ENCODE data around the gene OR52N5. TPM values are rescaled to one million over a fixed set of nuclear protein-coding genes. Genes with fewer than 3 reads are reported as not detected.

The OR52N5 gene
- total RNA-seq, 1 donor from 2014 or later: not detected

DNA sequence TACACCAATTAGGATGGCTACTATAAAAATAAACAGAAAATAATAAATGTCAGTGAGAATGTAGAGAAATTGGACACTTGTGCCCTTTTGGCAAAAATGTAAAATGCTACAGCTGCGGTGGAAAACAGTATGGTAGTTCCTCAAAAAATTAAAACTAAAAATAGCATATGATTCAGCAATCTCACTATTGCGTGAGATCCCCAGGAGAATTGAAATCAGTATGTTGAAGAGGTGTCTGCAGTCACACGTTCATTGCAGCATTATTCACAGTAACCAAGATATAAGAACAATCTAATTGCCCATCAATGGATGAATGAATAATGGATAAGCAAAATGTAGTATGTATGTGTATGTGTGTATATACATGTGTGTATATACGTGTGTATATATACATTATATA, 32.4 kb upstream of the OR52N5 start:
- no peaks in the 10 kb centered on the region for H4K20me1 ChIP-seq (ENCODE audit: insufficient read depth, low read length)
- H3K36me3 ChIP-seq (ENCODE audit: insufficient read depth, low read length): no peaks in the 10 kb centered on the region
- Mint-ChIP-seq H3K4me1 (ENCODE audit: low read depth, unreplicated experiment) (peaks cover 2% of the 10 kb centered on the region), H3K27ac (ENCODE audit: unreplicated experiment) (no peak overlapping the region), H3K36me3 (ENCODE audit: low read depth, unreplicated experiment) (no peaks in the 10 kb centered on the region), H3K9me3 (ENCODE audit: unreplicated experiment) (no peaks in the 10 kb centered on the region), H3K4me3 (ENCODE audit: unreplicated experiment) (no peak overlapping the region), H3K27me3 (ENCODE audit: low read depth, unreplicated experiment) (no peaks in the 10 kb centered on the region)
- no peaks in the 10 kb centered on the region for H3K27me3 ChIP-seq (ENCODE audit: insufficient read depth, low read length)
- H2AFZ ChIP-seq (ENCODE audit: low read depth, low read length): no peak overlapping the region
- H3K4me3 ChIP-seq (ENCODE audit: insufficient read depth, low read depth, low read length): no peak overlapping the region
- no peaks in the 10 kb centered on the region for H3K4me1 ChIP-seq (ENCODE audit: insufficient read depth, low read length)
- DNase-seq (ENCODE audit: low read depth) (no peak), FAIRE-seq (no peak)
- TF ChIP-seq, protein P1, sequence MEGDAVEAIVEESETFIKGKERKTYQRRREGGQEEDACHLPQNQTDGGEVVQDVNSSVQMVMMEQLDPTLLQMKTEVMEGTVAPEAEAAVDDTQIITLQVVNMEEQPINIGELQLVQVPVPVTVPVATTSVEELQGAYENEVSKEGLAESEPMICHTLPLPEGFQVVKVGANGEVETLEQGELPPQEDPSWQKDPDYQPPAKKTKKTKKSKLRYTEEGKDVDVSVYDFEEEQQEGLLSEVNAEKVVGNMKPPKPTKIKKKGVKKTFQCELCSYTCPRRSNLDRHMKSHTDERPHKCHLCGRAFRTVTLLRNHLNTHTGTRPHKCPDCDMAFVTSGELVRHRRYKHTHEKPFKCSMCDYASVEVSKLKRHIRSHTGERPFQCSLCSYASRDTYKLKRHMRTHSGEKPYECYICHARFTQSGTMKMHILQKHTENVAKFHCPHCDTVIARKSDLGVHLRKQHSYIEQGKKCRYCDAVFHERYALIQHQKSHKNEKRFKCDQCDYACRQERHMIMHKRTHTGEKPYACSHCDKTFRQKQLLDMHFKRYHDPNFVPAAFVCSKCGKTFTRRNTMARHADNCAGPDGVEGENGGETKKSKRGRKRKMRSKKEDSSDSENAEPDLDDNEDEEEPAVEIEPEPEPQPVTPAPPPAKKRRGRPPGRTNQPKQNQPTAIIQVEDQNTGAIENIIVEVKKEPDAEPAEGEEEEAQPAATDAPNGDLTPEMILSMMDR (IDR thresholded peaks at IDR 0.05; ENCODE audit: insufficient read depth, low read depth, low read length): no peak
- no peak for TF ChIP-seq EZH2 (IDR thresholded peaks at IDR 0.05; ENCODE audit: insufficient read depth, low read length)
- no peaks in the 10 kb centered on the region for H3K79me2 ChIP-seq (ENCODE audit: insufficient read depth, low read length)
- no peak overlapping the region for H3K9ac ChIP-seq (ENCODE audit: low read length)
- no peak overlapping the region for H3K4me2 ChIP-seq (ENCODE audit: low read length)
- H3K9me3 ChIP-seq (ENCODE audit: insufficient read depth, low read depth, low read length): no peaks in the 10 kb centered on the region
- no peak overlapping the region for H3K27ac ChIP-seq (ENCODE audit: low read depth, low read length)

DNA sequence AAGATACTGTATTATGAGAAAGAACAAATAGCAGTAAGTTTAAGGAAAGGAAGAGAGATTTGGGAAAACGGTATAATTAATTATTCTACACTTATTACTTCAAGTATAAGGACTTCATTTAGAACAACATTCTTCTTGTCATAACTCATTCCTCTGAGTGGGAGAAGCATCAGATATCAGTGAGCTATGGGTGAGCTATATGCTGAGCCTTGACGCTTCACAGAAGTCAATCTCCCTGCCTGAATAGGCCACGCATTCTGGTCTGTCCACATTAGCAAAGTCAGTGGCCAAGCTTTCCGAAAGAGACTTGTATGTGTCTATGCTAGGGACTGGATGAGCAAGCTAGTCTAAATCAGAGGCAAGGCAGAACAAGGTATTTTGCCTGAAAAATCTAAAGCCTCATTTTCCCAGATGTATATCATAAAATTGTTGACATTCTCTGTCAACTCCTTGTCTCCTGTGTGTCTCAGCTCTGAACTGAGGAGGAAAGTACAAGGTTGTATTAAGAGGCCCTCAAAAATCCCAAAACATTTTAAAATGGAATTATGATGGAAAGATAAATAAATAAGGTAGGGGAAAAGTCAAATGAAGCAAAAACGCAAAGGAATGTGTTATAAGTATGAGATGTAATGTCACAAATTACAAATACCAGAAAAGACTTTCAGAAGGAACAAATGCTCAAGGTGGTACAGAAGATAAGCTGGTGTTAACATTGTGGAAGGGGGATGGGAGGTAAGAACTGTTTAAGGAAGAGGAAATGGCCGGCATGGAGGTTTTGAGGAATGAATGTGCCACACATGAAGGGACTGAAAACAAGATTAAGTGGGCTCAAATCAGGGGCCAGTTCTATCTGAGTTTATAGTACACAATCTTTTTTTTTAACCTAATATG, 27.0 kb upstream of the OR52N5 start:
- H3K4me3 Mint-ChIP-seq (ENCODE audit: unreplicated experiment): no peak overlapping the region
- no peaks in the 10 kb centered on the region for H4K20me1 ChIP-seq (ENCODE audit: insufficient read depth, low read length)
- H3K36me3 Mint-ChIP-seq (ENCODE audit: low read depth, unreplicated experiment): no peaks in the 10 kb centered on the region
- H3K4me1 ChIP-seq (ENCODE audit: insufficient read depth, low read length): peaks cover 4% of the 10 kb centered on the region
- DNase-seq (ENCODE audit: low read depth): no peak
- H3K36me3 ChIP-seq (ENCODE audit: insufficient read depth, low read length): no peaks in the 10 kb centered on the region
- H3K27me3 Mint-ChIP-seq (ENCODE audit: low read depth, unreplicated experiment): no peaks in the 10 kb centered on the region
- H3K4me2 ChIP-seq (ENCODE audit: low read length): no peak overlapping the region
- no peak overlapping the region for H3K27ac ChIP-seq (ENCODE audit: low read depth, low read length)
- FAIRE-seq: no peak
- H3K9ac ChIP-seq (ENCODE audit: low read length): no peak overlapping the region
- no peak overlapping the region for H2AFZ ChIP-seq (ENCODE audit: low read depth, low read length)
- TF ChIP-seq, protein P1 (IDR thresholded peaks at IDR 0.05; ENCODE audit: insufficient read depth, low read depth, low read length): no peak
- no peak for TF ChIP-seq EZH2 (IDR thresholded peaks at IDR 0.05; ENCODE audit: insufficient read depth, low read length)
- no peaks in the 10 kb centered on the region for H3K79me2 ChIP-seq (ENCODE audit: insufficient read depth, low read length)
- H3K27me3 ChIP-seq (ENCODE audit: insufficient read depth, low read length): no peaks in the 10 kb centered on the region
- H3K4me1 Mint-ChIP-seq (ENCODE audit: low read depth, unreplicated experiment): no peaks in the 10 kb centered on the region
- H3K9me3 Mint-ChIP-seq (ENCODE audit: unreplicated experiment): no peaks in the 10 kb centered on the region
- H3K4me3 ChIP-seq (ENCODE audit: insufficient read depth, low read depth, low read length): no peak overlapping the region
- no peak overlapping the region for H3K27ac Mint-ChIP-seq (ENCODE audit: unreplicated experiment)
- no peaks in the 10 kb centered on the region for H3K9me3 ChIP-seq (ENCODE audit: insufficient read depth, low read depth, low read length)

GRCh38 chr11:5809122-5809519, 26.0 kb upstream of the OR52N5 start:
- Mint-ChIP-seq H3K9me3 (ENCODE audit: unreplicated experiment) (peaks cover 6% of the 10 kb centered on the region), H3K4me1 (ENCODE audit: low read depth, unreplicated experiment) (no peaks in the 10 kb centered on the region), H3K36me3 (ENCODE audit: low read depth, unreplicated experiment) (no peaks in the 10 kb centered on the region), H3K27ac (ENCODE audit: unreplicated experiment) (no peak overlapping the region), H3K27me3 (ENCODE audit: low read depth, unreplicated experiment) (no peaks in the 10 kb centered on the region), H3K4me3 (ENCODE audit: unreplicated experiment) (no peak overlapping the region)
- no peak for DNase-seq (ENCODE audit: low read depth)
- Histone ChIP-seq H3K79me2 (ENCODE audit: insufficient read depth, low read length) (no peaks in the 10 kb centered on the region), H3K9ac (ENCODE audit: low read length) (peak overlapping the region; percentile 68), H2AFZ (ENCODE audit: low read depth, low read length) (peak overlapping the region; percentile 73), H4K20me1 (ENCODE audit: insufficient read depth, low read length) (no peaks in the 10 kb centered on the region), H3K27me3 (ENCODE audit: insufficient read depth, low read length) (no peaks in the 10 kb centered on the region), H3K36me3 (ENCODE audit: insufficient read depth, low read length) (no peaks in the 10 kb centered on the region), H3K4me3 (ENCODE audit: insufficient read depth, low read depth, low read length) (peak overlapping the region; percentile 51), H3K4me2 (ENCODE audit: low read length) (peak overlapping the region; percentile 84), H3K27ac (ENCODE audit: low read depth, low read length) (no peak overlapping the region), H3K4me1 (ENCODE audit: insufficient read depth, low read length) (peaks cover 4% of the 10 kb centered on the region), H3K9me3 (ENCODE audit: insufficient read depth, low read depth, low read length) (no peaks in the 10 kb centered on the region)
- TF ChIP-seq EZH2 (IDR thresholded peaks at IDR 0.05; ENCODE audit: insufficient read depth, low read length): no peak
- TF ChIP-seq, protein P1 (IDR thresholded peaks at IDR 0.05; ENCODE audit: insufficient read depth, low read depth, low read length): no peak
- FAIRE-seq: no peak
